HepG2 (cell line): ENCODE results near the gene KLHDC7A. TPM values are rescaled to one million over a fixed set of nuclear protein-coding genes. Genes with fewer than 3 reads are reported as not detected.

Experiments used
- ATAC-seq: fragments of 200-7000 bp; cut with Tn5 transposase; 3 replicates; pipeline ENCODE4 v1.9.1; 2020; ENCODE audit warnings: mild to moderate bottlenecking, moderate library complexity
- BruUV-seq: library from RNA; stranded (reverse); fragments of 400-500 nt; replicated peaks from 2 replicates; lab custom pipeline; 2021; lab: Mats Ljungman, UMichigan
- CTCF ChIA-PET: fragments of 300-600 bp; formaldehyde crosslinking; extraction: SDS; loops from one replicate; lab custom pipeline; 2021; ENCODE audit warnings: low total read pairs, inconsistent platforms, low intra/inter-chr PET ratio; lab: Yijun Ruan, JAX
- POLR2A ChIA-PET: fragments of 350-600 bp; sonication (Branson Sonifier 250); formaldehyde crosslinking; loops from one replicate; lab custom pipeline; 2020; ENCODE audit warnings: antibody characterized with exemption, inconsistent platforms; lab: Yijun Ruan, JAX
- DNase-seq: peaks from one replicate; pipeline ENCODE4 v3.0.0-alpha.2; 2015; ENCODE audit warnings: low spot score
- FAIRE-seq: peaks from 3 replicates; lab custom pipeline; 2011; peaks lifted over from hg19 to GRCh38; lab: Jason Lieb, UNC
- H2AFZ ChIP-seq: one replicate; pipeline ENCODE4 v1.6.1; 2011; ENCODE audit warnings: low read length, inconsistent platforms
- H3K27ac ChIP-seq: fragments of 300-600 bp; 3 replicates; pipeline ENCODE4 v1.8.0; 2011; ENCODE audit warnings: mixed run types, mild to moderate bottlenecking, mixed read lengths, low read length, inconsistent platforms; ENCODE audit not compliant: insufficient read depth; ENCODE audit errors: extremely low read length
- H3K27me3 ChIP-seq, 2 experiments: fragments of 200-600 bp in 1 of 2; 2 replicates in 1 of 2; 3 replicates in 1 of 2; pipeline versions ENCODE4 v1.6.0 to v1.8.0; 2011; ENCODE audit warnings: low read length in 2 of 2, mild to moderate bottlenecking in 2 of 2, moderate library complexity in 2 of 2, inconsistent platforms in 1 of 2; ENCODE audit not compliant: insufficient read depth in 2 of 2, control insufficient read depth in 1 of 2
- H3K36me3 ChIP-seq, 2 experiments: fragments of 200-600 bp in 1 of 2; replicated peaks in 1 of 2; 2 replicates in 1 of 2; 3 replicates in 1 of 2; pipeline versions ENCODE4 v1.5.1 to v1.8.0; 2011; ENCODE audit warnings: low read length in 2 of 2, inconsistent platforms in 1 of 2; ENCODE audit not compliant: insufficient read depth in 2 of 2, control insufficient read depth in 1 of 2
- H3K4me1 ChIP-seq: 2 replicates; pipeline ENCODE4 v1.5.1; 2012; ENCODE audit warnings: low read length, inconsistent platforms; ENCODE audit not compliant: insufficient read depth
- H3K4me2 ChIP-seq: 2 replicates; pipeline ENCODE4 v1.6.0; 2011; ENCODE audit warnings: low read depth, low read length, inconsistent platforms
- H3K4me3 ChIP-seq, 3 experiments: fragments of 200-600 bp in 1 of 3; sonication (generic), shearing (Covaris generic) in 1 of 3; replicated peaks in 1 of 3; 2 replicates each; pipeline ENCODE4 v1.5.1; 2011 to 2016; ENCODE audit warnings: low read length in 3 of 3, inconsistent platforms in 2 of 3, low read depth in 2 of 3, mild to moderate bottlenecking in 2 of 3, control low read depth in 1 of 3, mixed read lengths in 1 of 3; ENCODE audit not compliant: insufficient read depth in 1 of 3
- H3K79me2 ChIP-seq: one replicate; pipeline ENCODE4 v1.6.1; 2011; ENCODE audit warnings: low read length, inconsistent platforms; ENCODE audit not compliant: insufficient read depth
- H3K9ac ChIP-seq: 2 replicates; pipeline ENCODE4 v1.6.0; 2011; ENCODE audit warnings: mild to moderate bottlenecking, low read depth, low read length, inconsistent platforms; ENCODE audit not compliant: insufficient read depth
- H3K9me3 ChIP-seq: 2 replicates; pipeline ENCODE4 v1.5.1; 2012; ENCODE audit warnings: mild to moderate bottlenecking, low read length
- H4K20me1 ChIP-seq: 2 replicates; pipeline ENCODE4 v1.6.0; 2011; ENCODE audit warnings: inconsistent platforms, mild to moderate bottlenecking, low read length, moderate library complexity; ENCODE audit not compliant: insufficient read depth
- CHCHD3 ChIP-seq: sonication (generic); formaldehyde crosslinking; IDR thresholded peaks from 2 replicates; pipeline ENCODE4 v1.8.0; 2022; ENCODE audit warnings: mild to moderate bottlenecking, missing genetic modification reagents, moderate library complexity
- HNRNPK ChIP-seq: fragments of 200-400 bp; formaldehyde crosslinking; IDR thresholded peaks from 2 replicates; pipeline ENCODE4 v1.6.1; 2018; ENCODE audit warnings: low read length, low read depth, moderate library complexity, mild to moderate bottlenecking; ENCODE audit not compliant: poor library complexity, severe bottlenecking
- POGZ ChIP-seq: sonication (generic); formaldehyde crosslinking; IDR thresholded peaks from 2 replicates; pipeline ENCODE4 v1.4.0; 2020; ENCODE audit warnings: mild to moderate bottlenecking, missing genetic modification reagents
- REXO4 ChIP-seq: sonication (generic); formaldehyde crosslinking; IDR thresholded peaks from 2 replicates; pipeline ENCODE4 v1.8.0; 2022; ENCODE audit warnings: missing genetic modification reagents, mild to moderate bottlenecking, borderline replicate concordance
- THAP7 ChIP-seq: sonication (generic); formaldehyde crosslinking; IDR thresholded peaks from 2 replicates; pipeline ENCODE4 v1.8.1; 2023; ENCODE audit warnings: mild to moderate bottlenecking, missing genetic modification reagents
- ZBTB38 ChIP-seq: sonication (generic); formaldehyde crosslinking; IDR thresholded peaks from 2 replicates; pipeline ENCODE4 v1.5.1; 2020; ENCODE audit warnings: mild to moderate bottlenecking, missing genetic modification reagents
- ZFP41 ChIP-seq: sonication (generic); formaldehyde crosslinking; IDR thresholded peaks from 2 replicates; pipeline ENCODE4 v1.4.0; 2020; ENCODE audit warnings: mild to moderate bottlenecking, missing genetic modification reagents, borderline replicate concordance
- ZNF10 ChIP-seq: sonication (generic); formaldehyde crosslinking; IDR thresholded peaks from 2 replicates; pipeline ENCODE4 v1.4.0; 2020; ENCODE audit warnings: mild to moderate bottlenecking, low read depth, missing genetic modification reagents, borderline replicate concordance
- ZNF121 ChIP-seq: sonication (generic); formaldehyde crosslinking; IDR thresholded peaks from 2 replicates; pipeline ENCODE4 v1.5.0; 2020; ENCODE audit warnings: mild to moderate bottlenecking, missing genetic modification reagents
- ZNF207 ChIP-seq: fragments of 450-650 bp; IDR thresholded peaks from 2 replicates; pipeline ENCODE4 v1.6.1; 2016; ENCODE audit warnings: antibody characterized with exemption, borderline replicate concordance
- ZNF251 ChIP-seq: sonication (generic); formaldehyde crosslinking; IDR thresholded peaks from 2 replicates; pipeline ENCODE4 v1.9.0; 2021; ENCODE audit warnings: mild to moderate bottlenecking, missing genetic modification reagents
- ZNF460 ChIP-seq: sonication (generic); formaldehyde crosslinking; IDR thresholded peaks from 2 replicates; pipeline ENCODE4 v1.5.1; 2020; ENCODE audit warnings: missing genetic modification reagents, mild to moderate bottlenecking, borderline replicate concordance
- ZNF660 ChIP-seq: sonication (generic); formaldehyde crosslinking; IDR thresholded peaks from 2 replicates; pipeline ENCODE4 v1.5.1; 2020; ENCODE audit warnings: mild to moderate bottlenecking, low read depth, missing genetic modification reagents, borderline replicate concordance
- ZNF747 ChIP-seq: sonication (generic); formaldehyde crosslinking; IDR thresholded peaks from 2 replicates; pipeline ENCODE4 v1.8.1; 2023; ENCODE audit warnings: missing genetic modification reagents, mild to moderate bottlenecking, borderline replicate concordance
- ZNF768 ChIP-seq: sonication (generic); formaldehyde crosslinking; IDR thresholded peaks from 2 replicates; pipeline ENCODE4 v1.4.0; 2020; ENCODE audit warnings: missing genetic modification reagents
- WGBS: methylation state at CpG from one replicate; pipeline ENCODE4 v1.1.6; 2017; ENCODE audit warnings: low lambda C conversion rate; 5-methylcytosine and 5-hydroxymethylcytosine counted together
- in situ Hi-C: cut with HindIII; loops from 2 replicates; pipeline ENCODE4 v1.10.0; 2017; ENCODE audit warnings: low pct_unique_long_range_greater_than_20kb; ENCODE audit not compliant: extremely low pct_ligation_motif_present
- intact Hi-C: fragments of 100-400 bp; cut with micrococcal nuclease; formaldehyde crosslinking; loops from one replicate; pipeline ENCODE4 v1.10.0; 2022; ENCODE audit not compliant: unreplicated experiment
- polyA plus RNA-seq, 8 experiments: library from polyadenylated mRNA; depleted of rRNA in 3 of 8; stranded (reverse) in 7 of 8; unstranded in 1 of 8; fragments of >200 nt; fragmentation: Illumina TruSeq in 4 of 8; extraction: Trizol in 4 of 8; gene quantifications; 2 replicates each; pipeline versions ENCODE4 v1.2.1 to v1.2.3, GENCODE V29; 2011 to 2016; ENCODE audit warnings: low read depth in 4 of 8, missing spikeins in 1 of 8, mixed read lengths in 1 of 8; ENCODE audit not compliant: insufficient read depth in 1 of 8
- total RNA-seq, 5 experiments: library from RNA; depleted of rRNA; stranded (reverse); fragments of >200 nt; fragmentation: Illumina TruSeq; extraction: Trizol; gene quantifications; 2 replicates each; pipeline ENCODE4 v1.2.3, GENCODE V29; 2016; ENCODE audit warnings: low read depth in 1 of 5
- TF ChIP-seq, protein P1 (sequence below): sonication (generic); formaldehyde crosslinking; conservative IDR thresholded peaks from 2 replicates; pipeline ENCODE4 v1.4.0; 2020; ENCODE audit warnings: missing genetic modification reagents
- TF ChIP-seq, protein P2 (sequence below): sonication (generic); formaldehyde crosslinking; IDR thresholded peaks from 2 replicates; pipeline ENCODE4 v1.8.0; 2022; ENCODE audit warnings: missing genetic modification reagents, low read depth, mild to moderate bottlenecking, borderline replicate concordance

The KLHDC7A gene
- total and polyA plus RNA-seq, 2 of the 13 experiments (the other 11 are each of a cell fraction or from before 2014, with no cell fraction given) = 0.15 to 1.8 TPM

GRCh38 chr1:18443587-18444520 lies 36.9 kb upstream of the KLHDC7A start:
- Histone ChIP-seq H3K4me2 (no peak overlapping the region), H3K9ac (no peak overlapping the region), H4K20me1 (no peaks in the 10 kb centered on the region), H3K27me3 (peaks cover under 1 to 5% of the 10 kb centered on the region in 2 experiments; a peak in 3 of 5 replicates), H2AFZ (no peak overlapping the region), H3K9me3 (no peaks in the 10 kb centered on the region), H3K4me1 (no peaks in the 10 kb centered on the region), H3K4me3 (no peak overlapping the region), H3K79me2 (no peaks in the 10 kb centered on the region), H3K36me3 (no peaks in the 10 kb centered on the region), H3K27ac (no peak overlapping the region)
- ChIA-PET POLR2A (no interaction called here), CTCF (no interaction called here)
- 37% methylated on average over 11 of the region's 11 CpGs for WGBS
- BruUV-seq = no TSS peak
- FAIRE-seq (no peak), ATAC-seq (no peak), DNase-seq (no peak)
- no peak for TF ChIP-seq ZFP41
- TF ChIP-seq, protein P1, sequence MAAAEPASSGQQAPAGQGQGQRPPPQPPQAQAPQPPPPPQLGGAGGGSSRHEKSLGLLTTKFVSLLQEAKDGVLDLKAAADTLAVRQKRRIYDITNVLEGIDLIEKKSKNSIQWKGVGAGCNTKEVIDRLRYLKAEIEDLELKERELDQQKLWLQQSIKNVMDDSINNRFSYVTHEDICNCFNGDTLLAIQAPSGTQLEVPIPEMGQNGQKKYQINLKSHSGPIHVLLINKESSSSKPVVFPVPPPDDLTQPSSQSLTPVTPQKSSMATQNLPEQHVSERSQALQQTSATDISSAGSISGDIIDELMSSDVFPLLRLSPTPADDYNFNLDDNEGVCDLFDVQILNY = no peak
- no peak for TF ChIP-seq ZNF460
- TF ChIP-seq ZNF207 = no peak
- no peak for TF ChIP-seq POGZ
- TF ChIP-seq THAP7 (CRISPR knock-in tag) = no peak
- TF ChIP-seq ZNF251 = no peak
- no peak for TF ChIP-seq ZNF747
- no peak for TF ChIP-seq ZNF121 (CRISPR knock-in tag)
- TF ChIP-seq HNRNPK = no peak
- TF ChIP-seq ZNF10 (CRISPR knock-in tag) = no peak
- TF ChIP-seq CHCHD3 (CRISPR knock-in tag) = no peak
- no peak for TF ChIP-seq REXO4
- TF ChIP-seq, protein P2, sequence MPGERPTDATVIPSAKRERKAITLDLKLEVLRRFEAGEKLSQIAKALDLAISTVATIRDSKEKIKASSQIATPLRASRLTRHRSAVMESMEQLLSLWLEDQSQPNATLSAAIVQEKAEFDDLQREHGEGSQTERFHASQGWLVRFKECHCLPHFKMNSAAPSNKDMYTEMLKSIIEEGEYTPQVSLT (CRISPR knock-in tag) = no peak
- TF ChIP-seq ZBTB38 = no peak
- TF ChIP-seq ZNF768 = no peak
- TF ChIP-seq ZNF660 (CRISPR knock-in tag) = no peak
- intact Hi-C loops (no loop called here), in situ Hi-C loops (no loop called here)
